Lower lobe of right lung (tissue), 2 donors: ENCODE data around the gene ST7. TPM values are rescaled to one million over a fixed set of nuclear protein-coding genes. Genes with fewer than 3 reads are reported as not detected.

ENCODE experiments used
- ATAC-seq, 2 donors: fragments of 200-7000 bp; cut with Tn5 transposase; one replicate each; pipeline ENCODE4 v1.9.1; 2020 to 2022; ENCODE audit warnings: mild to moderate bottlenecking in 2 of 2, moderate library complexity in 2 of 2
- DNase-seq: peaks from one replicate; pipeline ENCODE4 v3.0.0-alpha.2; 2020
- H3K27ac ChIP-seq: fragments of 200-600 bp; one replicate; pipeline ENCODE4 v1.8.0; 2022
- H3K27me3 ChIP-seq: fragments of 200-600 bp; one replicate; pipeline ENCODE4 v1.8.0; 2022; ENCODE audit warnings: low read depth
- H3K36me3 ChIP-seq: fragments of 200-600 bp; one replicate; pipeline ENCODE4 v1.8.0; 2022; ENCODE audit warnings: mild to moderate bottlenecking
- H3K4me1 ChIP-seq: fragments of 200-600 bp; one replicate; pipeline ENCODE4 v1.8.0; 2022
- H3K4me3 ChIP-seq: fragments of 200-600 bp; one replicate; pipeline ENCODE4 v1.8.0; 2022; ENCODE audit warnings: mild to moderate bottlenecking
- H3K9me3 ChIP-seq: fragments of 200-600 bp; one replicate; pipeline ENCODE4 v1.8.0; 2022
- CTCF ChIP-seq: fragments of 200-600 bp; IDR thresholded peaks from one replicate; pipeline ENCODE4 v1.8.0; 2022; ENCODE audit warnings: antibody characterized with exemption, mild to moderate bottlenecking
- intact Hi-C: fragments of 100-400 bp; cut with DNase I; formaldehyde crosslinking; loops from one replicate; pipeline ENCODE4 v1.11.0; 2022
- total RNA-seq: library from RNA; stranded (reverse); fragmentation: NEBNext Ultra II Directional; extraction: Animal tissue kit (Norgen Biotek cat#: 25700); gene quantifications from one replicate; pipeline ENCODE4 v1.2.1, GENCODE V29; 2021
- donor health status: DM: no; HTN: yes; CAD: no; lungs with severe emphysema.

The ST7 gene
- total RNA-seq, 1 donor from 2014 or later = 51.1 TPM

GRCh38 chr7:117011419-117012260, 58.3 kb downstream of the ST7 start:
- peak; percentile 31 to 60 for ATAC-seq
- no peak overlapping the region for H3K27ac ChIP-seq
- TF ChIP-seq CTCF = no peak

GRCh38 chr7:117012284-117012683, 59.0 kb downstream of the ST7 start:
- no peaks in the 10 kb centered on the region for H3K27me3 ChIP-seq
- intact Hi-C loops = no loop called here
- no peaks in the 10 kb centered on the region for H3K9me3 ChIP-seq
- no peak for ATAC-seq
- no peak overlapping the region for H3K4me3 ChIP-seq
- TF ChIP-seq CTCF = no peak
- peaks cover 56% of the 10 kb centered on the region for H3K4me1 ChIP-seq
- DNase-seq = no peak
- no peak overlapping the region for H3K27ac ChIP-seq
- no peaks in the 10 kb centered on the region for H3K36me3 ChIP-seq

More at GRCh38 chr7:117011419-117012260, 58.3 kb downstream of the ST7 start:
- no peaks in the 10 kb centered on the region for H3K27me3 ChIP-seq
- H3K36me3 ChIP-seq = no peaks in the 10 kb centered on the region
- no peak overlapping the region for H3K4me3 ChIP-seq
- H3K4me1 ChIP-seq = peaks cover 56% of the 10 kb centered on the region
- H3K9me3 ChIP-seq = no peaks in the 10 kb centered on the region
- intact Hi-C loops = no loop called here
- no peak for DNase-seq

GRCh38 chr7:117012696-117013095, 59.4 kb downstream of the ST7 start:
- Histone ChIP-seq H3K36me3 (no peaks in the 10 kb centered on the region), H3K9me3 (no peaks in the 10 kb centered on the region), H3K27me3 (no peaks in the 10 kb centered on the region), H3K27ac (no peak overlapping the region), H3K4me3 (no peak overlapping the region), H3K4me1 (peaks cover 52% of the 10 kb centered on the region)
- ATAC-seq (no peak), DNase-seq (no peak)
- intact Hi-C loops = no loop called here
- no peak for TF ChIP-seq CTCF

GRCh38 chr7:117014099-117014656, 60.9 kb downstream of the ST7 start:
- Histone ChIP-seq H3K4me3 (peak overlapping the region; percentile 13), H3K27ac (peak overlapping the region; percentile 28), H3K4me1 (peaks cover 43% of the 10 kb centered on the region), H3K27me3 (no peaks in the 10 kb centered on the region), H3K36me3 (no peaks in the 10 kb centered on the region), H3K9me3 (no peaks in the 10 kb centered on the region)
- intact Hi-C loops = no loop called here
- TF ChIP-seq CTCF = no peak
- ATAC-seq (no peak), DNase-seq (no peak)

- no peaks in the 10 kb centered on the region for H3K27me3 ChIP-seq
- peaks cover 43% of the 10 kb centered on the region for H3K4me1 ChIP-seq
- intact Hi-C loops = no loop called here
- ATAC-seq (peak; percentile 84 to 89), DNase-seq (peak; percentile 68)
- H3K9me3 ChIP-seq = no peaks in the 10 kb centered on the region
- no peak for TF ChIP-seq CTCF
- peak overlapping the region; percentile 13 for H3K4me3 ChIP-seq
- H3K36me3 ChIP-seq = no peaks in the 10 kb centered on the region
- peak overlapping the region; percentile 28 for H3K27ac ChIP-seq
Observed at GRCh38 chr7:117014673-117015133, 61.4 kb downstream of the ST7 start.
